ENCODE measurements around the gene GALNT12.

- TF ChIP-seq REST (IDR thresholded peaks at IDR 0.05; ENCODE audit: low read depth) = no peak
- no peak for TF ChIP-seq USF1 (IDR thresholded peaks at IDR 0.05)
- TF ChIP-seq FOXM1 (IDR thresholded peaks at IDR 0.05; ENCODE audit: borderline replicate concordance, low read depth) = no peak
- no peak for TF ChIP-seq TEAD4 (IDR thresholded peaks at IDR 0.05)
- no peak for TF ChIP-seq MAX (IDR thresholded peaks at IDR 0.05)
Measured at GRCh38 chr9:98829766-98830165, 22.3 kb downstream of the GALNT12 start.
